B cell (primary cell): ENCODE results near the gene WFDC2. TPM values are rescaled to one million over a fixed set of nuclear protein-coding genes. Genes with fewer than 3 reads are reported as not detected.

Source experiments
- ATAC-seq: fragments of 200-7000 bp; cut with Tn5 transposase; one replicate; pipeline ENCODE4 v1.10.0; 2021; ENCODE audit warnings: low read depth, mild to moderate bottlenecking, moderate number of reproducible peaks, moderate library complexity
- CTCF ChIA-PET: fragments of 350-600 bp; sonication (Branson Sonifier 250); formaldehyde crosslinking; loops from one replicate; lab custom pipeline; 2021; ENCODE audit warnings: antibody characterized with exemption, inconsistent platforms; lab: Charles Lee
- POLR2A ChIA-PET: fragments of 350-600 bp; sonication (Branson Sonifier 250); formaldehyde crosslinking; loops from one replicate; lab custom pipeline; 2021; ENCODE audit warnings: antibody characterized with exemption; lab: Charles Lee
- DNase-seq: peaks from one replicate; pipeline ENCODE4 v3.0.0; 2013
- H2AFZ ChIP-seq: 2 replicates; pipeline ENCODE4 v1.6.1; 2012; ENCODE audit warnings: mild to moderate bottlenecking, low read depth, low read length; ENCODE audit not compliant: insufficient read depth, poor library complexity, severe bottlenecking
- H3K27ac ChIP-seq, 2 donors: 1 replicate in 1 of 2; 2 replicates in 1 of 2; pipeline ENCODE4 v1.5.1; 2012 to 2013; ENCODE audit warnings: low read length in 2 of 2, mild to moderate bottlenecking in 2 of 2, moderate library complexity in 1 of 2
- H3K27me3 ChIP-seq, 4 experiments: fragments of 200-600 bp in 1 of 4; sonication (generic) in 1 of 4; replicated peaks in 1 of 4; 1 replicate in 2 of 4; 2 replicates in 2 of 4; pipeline versions ENCODE4 v1.6.1 to v1.7.0; 2013 to 2016; ENCODE audit warnings: low read length in 3 of 4, mild to moderate bottlenecking in 2 of 4, mixed read lengths in 1 of 4, moderate library complexity in 1 of 4; ENCODE audit not compliant: insufficient read depth in 4 of 4, control insufficient read depth in 3 of 4; ENCODE audit errors: control extremely low read depth in 1 of 4
- H3K36me3 ChIP-seq, 2 experiments: replicated peaks in 1 of 2; 1 replicate in 1 of 2; 2 replicates in 1 of 2; pipeline versions ENCODE4 v1.6.1 to v1.7.1; 2013; ENCODE audit warnings: low read length in 1 of 2; ENCODE audit not compliant: insufficient read depth in 2 of 2, control insufficient read depth in 1 of 2; ENCODE audit errors: control extremely low read depth in 1 of 2, extremely low read depth in 1 of 2
- H3K4me1 ChIP-seq, 2 donors: fragments of 200-600 bp in 1 of 2; sonication (generic) in 1 of 2; 1 replicate in 1 of 2; 2 replicates in 1 of 2; pipeline versions ENCODE4 v1.5.1 to v1.6.1; 2013 to 2017; ENCODE audit warnings: low read length in 2 of 2; ENCODE audit not compliant: control insufficient read depth in 2 of 2, insufficient read depth in 2 of 2
- H3K4me2 ChIP-seq: replicated peaks from 2 replicates; pipeline ENCODE3; 2012; ENCODE audit warnings: mild to moderate bottlenecking, low read depth, low read length; ENCODE audit not compliant: poor library complexity, severe bottlenecking
- H3K4me3 ChIP-seq, 5 experiments: fragments of 200-600 bp in 1 of 5; sonication (generic) in 1 of 5; 1 replicate in 3 of 5; 2 replicates in 2 of 5; pipeline versions ENCODE4 v1.5.1 to v1.7.0; 2011 to 2016; ENCODE audit warnings: low read length in 4 of 5, mild to moderate bottlenecking in 4 of 5, low read depth in 2 of 5, control low read depth in 1 of 5, moderate library complexity in 1 of 5; ENCODE audit not compliant: insufficient read depth in 1 of 5; ENCODE audit errors: control extremely low read depth in 1 of 5, extremely low read depth in 1 of 5
- H3K79me2 ChIP-seq: fragments of 200-600 bp; sonication (generic); one replicate; pipeline ENCODE4 v1.6.0; 2016; ENCODE audit warnings: low read length; ENCODE audit not compliant: control insufficient read depth, insufficient read depth
- H3K9ac ChIP-seq: fragments of 200-600 bp; sonication (generic); 2 replicates; pipeline ENCODE4 v1.6.1; 2017; ENCODE audit warnings: mild to moderate bottlenecking, low read length, moderate library complexity
- H3K9me3 ChIP-seq, 3 donors: one replicate each; pipeline versions ENCODE4 v1.6.1 to v1.7.1; 2013; ENCODE audit warnings: low read length in 2 of 3; ENCODE audit not compliant: control insufficient read depth in 2 of 3, insufficient read depth in 1 of 3; ENCODE audit errors: control extremely low read depth in 1 of 3
- H4K20me1 ChIP-seq: 2 replicates; pipeline ENCODE4 v1.6.0; 2012; ENCODE audit warnings: mild to moderate bottlenecking, low read length; ENCODE audit not compliant: insufficient read depth, control insufficient read depth, poor library complexity, severe bottlenecking
- H3K27ac Mint-ChIP-seq: one replicate; pipeline ENCODE4 v1.8.0; 2021; ENCODE audit warnings: mixed read lengths
- H3K27me3 Mint-ChIP-seq: one replicate; pipeline ENCODE4 v1.8.0; 2021; ENCODE audit warnings: mixed read lengths
- H3K4me1 Mint-ChIP-seq: one replicate; pipeline ENCODE4 v1.8.0; 2021; ENCODE audit warnings: mixed read lengths
- H3K4me3 Mint-ChIP-seq: one replicate; pipeline ENCODE4 v1.8.0; 2021; ENCODE audit warnings: mixed read lengths
- H3K9me3 Mint-ChIP-seq: one replicate; pipeline ENCODE4 v1.8.0; 2022; ENCODE audit warnings: mixed read lengths; ENCODE audit not compliant: insufficient read depth
- CTCF ChIP-seq: fragments of 200-600 bp; IDR thresholded peaks from one replicate; pipeline ENCODE4 v1.8.0; 2022; ENCODE audit warnings: antibody characterized with exemption, mild to moderate bottlenecking
- EZH2 ChIP-seq: IDR thresholded peaks from 2 replicates; pipeline ENCODE4 v1.6.1; 2012; ENCODE audit warnings: borderline replicate concordance, low read depth, mild to moderate bottlenecking, moderate library complexity, low read length; ENCODE audit not compliant: insufficient read depth, poor library complexity, severe bottlenecking
- WGBS: methylation state at CpG from one replicate; pipeline ENCODE4 v1.1.5; 2013; ENCODE audit warnings: missing lambda C conversion rate; ENCODE audit not compliant: insufficient coverage; 5-methylcytosine and 5-hydroxymethylcytosine counted together
- intact Hi-C: fragments of 100-400 bp; cut with micrococcal nuclease; formaldehyde crosslinking; loops from one replicate; pipeline ENCODE4 v1.10.0; 2022
- polyA plus RNA-seq: library from polyadenylated mRNA; depleted of rRNA; stranded (reverse); fragments of >200 nt; gene quantifications from 2 replicates; pipeline ENCODE4 v1.2.3, GENCODE V29; 2012
- total RNA-seq, 2 donors: library from RNA; stranded (reverse); fragments of 120-200 nt in 1 of 2; gene quantifications; 1 replicate in 1 of 2; 2 replicates in 1 of 2; pipeline versions ENCODE4 v1.2.3 to v1.2.4, GENCODE V29; 2013 to 2022

Gene WFDC2
- total and polyA plus RNA-seq, 2 donors (not counting 1 experiment from before 2014, with no cell fraction given), result 0.81 TPM; not detected in 1

GRCh38 chr20:45420125-45420524, 49.4 kb upstream of the WFDC2 start:
- POLR2A ChIA-PET, result interaction anchor here (1.0 to 3.0 kb wide), 7 partner anchors 9 to 57 kb away, joined by 3 to 11 read pairs (median 5); partner anchors contain the start of gene SYS1
- H3K27ac ChIP-seq, result peak overlapping the region; percentile 30 to 45
- intact Hi-C loops, result no loop called here

GRCh38 chr20:45423700-45424099, 45.9 kb upstream of the WFDC2 start:
- Histone ChIP-seq H3K27me3 (no peaks in the 10 kb centered on the region), H3K9me3 (no peaks in the 10 kb centered on the region), H2AFZ (no peak overlapping the region), H3K4me1 (peaks cover 5 to 18% of the 10 kb centered on the region in 2 donors), H3K79me2 (no peaks in the 10 kb centered on the region), H3K9ac (no peak overlapping the region), H3K27ac (no peak overlapping the region), H3K4me3 (no peak overlapping the region), H3K36me3 (peaks cover 21 to 68% of the 10 kb centered on the region in 2 experiments), H4K20me1 (peaks cover 6% of the 10 kb centered on the region), H3K4me2 (no peak overlapping the region)
- no peak for TF ChIP-seq CTCF
- no peak for TF ChIP-seq EZH2
- H3K4me3 Mint-ChIP-seq, result no peak overlapping the region
- peaks cover 18% of the 10 kb centered on the region for H3K4me1 Mint-ChIP-seq
- DNase-seq (no peak), ATAC-seq (no peak)
- ChIA-PET POLR2A (no interaction called here), CTCF (no interaction called here)
- intact Hi-C loops, result no loop called here
- H3K27ac Mint-ChIP-seq, result no peak overlapping the region
- WGBS, result 100% methylated on average over 1 of the region's 2 CpGs
- no peaks in the 10 kb centered on the region for H3K27me3 Mint-ChIP-seq
- no peaks in the 10 kb centered on the region for H3K9me3 Mint-ChIP-seq

More at GRCh38 chr20:45420125-45420524, 49.4 kb upstream of the WFDC2 start:
- Histone ChIP-seq H3K9me3 (no peaks in the 10 kb centered on the region), H3K79me2 (peaks cover 29% of the 10 kb centered on the region), H3K4me2 (no peak overlapping the region), H3K4me1 (peaks cover 28 to 38% of the 10 kb centered on the region in 2 donors), H3K27me3 (no peaks in the 10 kb centered on the region), H4K20me1 (peaks cover 8% of the 10 kb centered on the region), H3K9ac (no peak overlapping the region), H2AFZ (no peak overlapping the region), H3K36me3 (peaks cover 20 to 51% of the 10 kb centered on the region in 2 experiments), H3K4me3 (no peak overlapping the region)
- no peaks in the 10 kb centered on the region for H3K9me3 Mint-ChIP-seq
- WGBS, result 94% methylated on average over 7 of the region's 8 CpGs
- H3K27ac Mint-ChIP-seq, result peak overlapping the region; percentile 91
- no peaks in the 10 kb centered on the region for H3K27me3 Mint-ChIP-seq
- ATAC-seq, result no peak
- H3K4me3 Mint-ChIP-seq, result no peak overlapping the region
- peaks cover 49% of the 10 kb centered on the region for H3K4me1 Mint-ChIP-seq
- CTCF ChIA-PET, result interaction anchor here (0.7 to 8.3 kb wide), 8 partner anchors 14 to 97 kb away, joined by 3 to 98 read pairs (median 4); partner anchors contain the start of gene SYS1
- no peak for TF ChIP-seq EZH2
- no peak for DNase-seq
